ENCODE measurements around the gene TGIF1.

- TF ChIP-seq SP1 (IDR thresholded peaks at IDR 0.05; ENCODE audit: low read depth, low read length), result no peak
- no peak for TF ChIP-seq MAX (IDR thresholded peaks at IDR 0.05; ENCODE audit: low read depth, low read length)
- peak; percentile 43 to 55 (median 46) for TF ChIP-seq CTCF (IDR thresholded peaks at IDR 0.05 in 2 of 3, conservative IDR thresholded peaks at IDR 0.05 in 1 of 3; ENCODE audit: control insufficient read depth in 2 of 3, extremely low read depth in 1 of 3, insufficient read depth in 1 of 3, low read depth in 3 of 3, low read length in 3 of 3)
Measured at GRCh38 chr18:3481696-3482210, 31.8 kb downstream of the TGIF1 start.

All from GM12878 (cell line).